Measurements from ENCODE around the gene KCNQ5.
"Not testable (repeated sequence)": the region's sequence is repeated elsewhere in the genome, so short reads cannot be mapped to it uniquely, and the experiment has no call there.

Gene KCNQ5

DNA sequence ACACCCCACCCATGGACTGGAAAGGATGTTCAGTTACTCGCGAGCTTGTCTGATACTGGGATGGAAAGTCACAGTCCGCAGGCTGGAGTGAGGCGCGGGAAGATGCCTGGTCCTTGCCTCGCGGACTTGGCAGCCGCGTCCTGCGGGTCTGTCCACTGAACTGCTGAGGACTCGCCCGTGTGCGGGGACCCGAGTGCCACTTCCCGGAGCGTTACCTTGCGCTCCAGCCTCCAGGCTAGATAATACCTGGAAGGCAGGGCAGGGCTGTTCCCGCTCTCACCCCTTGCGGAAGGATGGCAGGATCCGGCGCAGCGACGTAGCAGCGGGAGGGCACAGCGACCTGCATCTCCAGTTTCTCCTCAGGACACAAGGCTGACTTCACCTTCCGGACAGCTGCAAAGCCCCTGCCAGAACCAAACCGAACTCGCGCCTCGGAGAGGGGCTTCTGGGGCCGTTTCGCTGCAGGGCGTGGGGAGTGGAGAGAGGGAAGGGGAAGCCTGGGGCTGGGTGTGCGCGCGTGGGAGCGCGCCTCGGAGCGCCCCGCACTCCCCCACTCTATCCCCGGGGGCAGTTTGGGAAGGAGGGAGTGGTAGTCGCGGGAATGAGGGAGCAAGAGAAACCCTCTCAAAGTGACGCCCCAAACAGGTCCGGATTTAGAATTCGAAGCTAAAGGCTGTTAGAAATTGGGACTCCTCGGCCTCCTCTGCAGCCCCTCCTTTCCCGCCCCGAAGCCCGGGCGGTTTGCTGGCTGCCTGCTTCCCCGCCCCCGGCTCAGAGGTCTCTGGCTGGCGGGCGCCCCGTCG lies at the start of gene KCNQ5:
TSS of gene KCNQ5 (plus strand) at position 774 of the 803 bp plus-strand sequence.
- DNase-seq (ENCODE audit: insufficient read length, low spot score) (peak; percentile 30), FAIRE-seq (no peak)
- no peak for TF ChIP-seq POLR2A (IDR thresholded peaks at IDR 0.05; ENCODE audit: low read depth, low read length)

DNA sequence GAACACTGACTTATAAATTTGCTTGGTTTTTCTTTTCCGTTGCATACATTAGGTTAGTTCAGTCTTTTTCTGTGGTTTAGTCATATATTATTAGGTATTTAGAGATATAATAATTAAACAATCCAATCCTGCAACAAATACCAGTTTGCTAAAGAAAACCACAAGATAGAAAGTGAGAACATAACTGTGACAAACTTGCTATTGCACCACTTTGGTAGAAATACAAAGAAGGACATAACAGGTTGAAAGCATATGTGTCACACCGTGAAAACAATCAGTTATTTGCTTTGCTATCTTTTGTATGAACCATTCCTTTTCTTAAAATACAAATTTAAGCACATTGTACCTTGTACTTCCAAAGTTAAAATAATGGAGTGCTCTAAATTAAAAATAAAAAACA lies 42.0 kb upstream of the KCNQ5 start:
- peak; percentile 61 for FAIRE-seq
- no peak for TF ChIP-seq POLR2A (IDR thresholded peaks at IDR 0.05; ENCODE audit: low read depth, low read length)
- no peak for DNase-seq (ENCODE audit: insufficient read length, low spot score)

DNA sequence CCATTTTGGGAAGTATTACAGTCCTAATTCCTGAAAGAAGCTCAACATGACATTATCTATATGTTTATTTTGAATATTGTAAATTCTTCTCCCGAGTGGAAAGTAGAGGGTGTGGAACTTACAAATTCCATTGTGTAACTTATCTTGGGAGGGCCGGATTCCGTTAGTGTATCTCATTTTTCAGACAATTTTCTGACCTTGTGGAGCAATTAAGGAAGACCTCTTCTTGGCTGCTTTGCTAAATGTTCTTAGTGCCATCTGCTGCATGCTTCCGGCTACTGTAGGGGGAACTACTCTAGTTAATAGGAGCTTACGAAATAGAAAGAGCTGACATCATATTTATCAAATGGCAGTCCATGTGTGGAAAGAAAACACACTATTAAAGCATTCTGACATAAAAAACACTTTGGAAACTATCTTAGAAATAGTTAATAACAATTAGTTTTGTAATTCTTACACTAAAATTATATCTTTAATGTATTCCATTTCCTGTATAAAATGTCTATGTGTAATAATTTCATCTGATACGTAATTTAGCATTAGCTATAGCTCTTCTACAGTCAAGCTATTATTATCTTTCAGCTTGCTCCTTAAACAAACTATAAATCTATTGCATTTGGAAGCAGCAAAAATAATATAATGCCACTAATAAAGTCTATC lies 41.5 kb upstream of the KCNQ5 start:
- FAIRE-seq = peak; percentile 91
- peak; percentile 11 for DNase-seq (ENCODE audit: insufficient read length, low spot score)
- no peak for TF ChIP-seq POLR2A (IDR thresholded peaks at IDR 0.05; ENCODE audit: low read depth, low read length)

DNA sequence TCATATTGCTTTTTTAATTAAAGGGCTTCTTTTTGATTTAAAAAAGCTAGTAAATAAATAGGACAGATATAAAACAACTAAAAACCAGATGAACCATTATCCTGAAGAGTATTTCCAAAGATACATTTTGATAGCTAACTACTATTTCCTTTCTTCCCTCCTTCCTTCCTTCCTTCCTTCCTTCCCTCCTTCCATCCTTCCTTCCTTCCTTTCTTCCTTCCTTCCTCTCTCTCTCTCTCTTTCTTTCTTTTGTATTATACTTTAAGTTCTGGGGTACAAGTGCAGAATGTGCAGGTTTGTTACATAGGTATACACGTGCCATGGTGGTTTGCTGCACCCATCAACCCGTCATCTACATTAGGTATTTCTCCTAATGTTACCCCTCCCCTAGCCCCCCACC lies 40.9 kb upstream of the KCNQ5 start:
- not testable (repeated sequence) for FAIRE-seq

DNA sequence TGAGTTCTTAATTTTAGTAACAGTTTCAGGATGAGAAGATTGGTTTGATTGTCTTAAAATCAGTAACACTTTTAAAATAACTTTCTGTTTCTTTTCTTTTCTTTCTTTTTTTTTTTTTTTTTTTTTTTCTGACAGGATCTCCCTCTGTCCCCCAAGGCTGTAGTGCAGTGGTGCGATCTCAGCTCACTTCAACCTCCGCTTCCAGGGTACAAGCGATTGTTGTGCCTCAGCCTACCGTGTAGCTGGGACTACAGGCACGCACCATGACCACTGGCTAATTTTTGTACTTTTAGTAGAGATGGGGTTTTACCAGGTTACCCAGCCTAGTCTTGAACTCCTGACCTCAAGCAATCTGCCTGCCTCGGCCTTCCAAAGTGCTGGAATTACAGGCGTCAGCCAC lies 33.7 kb upstream of the KCNQ5 start:
- DNase-seq (ENCODE audit: insufficient read length, low spot score) (no peak), FAIRE-seq (no peak)
- no peak for TF ChIP-seq POLR2A (IDR thresholded peaks at IDR 0.05; ENCODE audit: low read depth, low read length)

More for the DNA sequence above, 40.9 kb upstream of the KCNQ5 start:
- DNase-seq (ENCODE audit: insufficient read length, low spot score) = not testable (repeated sequence)

DNA sequence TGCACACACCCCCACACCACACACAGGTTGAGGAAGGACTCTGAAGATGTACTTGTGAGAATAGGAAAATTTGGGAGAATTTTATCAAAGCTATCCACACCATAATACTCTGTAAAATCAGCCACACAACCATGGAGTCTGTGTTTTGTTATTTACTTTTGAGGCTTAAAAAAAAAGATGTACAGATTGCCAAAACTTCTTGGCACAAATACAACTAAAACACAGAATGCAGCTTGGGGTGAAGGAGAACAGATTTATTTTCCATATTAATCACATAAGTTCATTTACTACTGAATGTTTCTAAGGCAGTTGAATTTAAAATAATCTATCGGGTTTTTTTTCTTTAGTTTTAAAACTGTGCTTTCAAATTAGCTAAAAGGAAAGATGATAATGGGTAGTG lies 32.8 kb upstream of the KCNQ5 start:
- FAIRE-seq (no peak), DNase-seq (ENCODE audit: insufficient read length, low spot score) (no peak)
- no peak for TF ChIP-seq POLR2A (IDR thresholded peaks at IDR 0.05; ENCODE audit: low read depth, low read length)

DNA sequence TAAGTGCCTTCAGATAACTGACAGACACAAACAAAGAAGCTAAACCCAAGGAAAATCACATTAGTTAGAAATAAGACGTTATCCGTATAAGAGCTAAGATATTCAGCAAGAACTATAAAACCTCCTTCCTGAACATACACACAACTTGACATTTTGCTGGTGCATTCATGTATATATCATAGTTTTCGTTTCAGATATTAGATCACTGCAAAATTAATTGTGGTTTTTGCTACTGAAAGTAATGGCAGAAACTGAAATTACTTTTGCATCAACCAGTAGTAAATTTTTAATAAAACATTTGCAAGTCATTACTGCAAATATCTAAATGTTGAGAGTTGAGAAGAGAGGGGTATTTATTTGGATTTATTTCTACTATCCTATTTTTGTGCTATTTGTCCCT lies 26.1 kb upstream of the KCNQ5 start:
- no peak for TF ChIP-seq POLR2A (IDR thresholded peaks at IDR 0.05; ENCODE audit: low read depth, low read length)
- FAIRE-seq (no peak), DNase-seq (ENCODE audit: insufficient read length, low spot score) (no peak)

DNA sequence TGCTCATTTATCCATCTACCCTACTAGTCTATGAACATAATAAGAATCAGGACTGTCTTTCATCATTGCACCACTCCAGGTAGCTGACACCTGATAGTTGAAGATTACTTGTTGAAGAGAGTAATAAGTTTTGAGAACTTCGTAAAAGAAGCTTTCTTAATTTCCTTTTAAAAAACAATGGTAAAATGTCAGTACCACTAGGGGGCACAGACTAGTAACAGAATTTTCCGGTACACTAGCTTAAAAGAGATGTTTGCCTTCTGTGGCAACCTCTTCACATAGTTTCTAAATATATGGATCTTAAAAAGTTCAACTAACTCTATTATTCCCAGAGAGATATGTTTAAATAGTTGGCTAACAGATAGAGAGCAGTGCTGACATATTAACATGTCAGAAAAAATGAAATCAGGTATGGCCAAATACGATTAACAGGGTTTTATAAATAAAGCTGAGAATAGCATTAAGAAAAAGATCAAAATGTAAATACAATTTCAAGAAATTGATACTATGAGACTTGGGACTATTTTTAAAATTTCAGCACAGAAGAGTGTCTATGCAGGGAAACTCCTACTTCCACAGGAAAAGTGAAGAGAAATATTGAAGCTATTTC lies 5.4 kb upstream of the KCNQ5 start:
- FAIRE-seq = peak; percentile 6
- DNase-seq (ENCODE audit: insufficient read length, low spot score) = no peak

DNA sequence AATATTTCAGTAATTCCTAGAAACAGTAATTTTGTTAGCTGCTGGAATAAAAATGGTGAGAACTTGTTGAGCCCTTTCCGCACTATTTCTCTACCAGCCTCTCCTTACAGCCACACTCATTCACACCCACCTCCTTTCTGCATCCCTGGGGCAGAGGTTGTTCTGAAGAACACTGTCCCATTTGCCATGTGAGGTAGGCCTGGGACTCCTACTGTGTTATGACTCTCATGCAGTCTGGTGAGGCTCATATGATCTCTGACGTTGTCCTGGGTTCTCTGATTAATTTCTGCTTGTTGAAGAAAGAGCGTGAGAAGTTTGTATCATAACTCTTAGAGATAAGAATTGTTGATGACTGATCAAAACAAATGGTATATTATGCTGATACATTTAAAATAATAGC lies 4.1 kb upstream of the KCNQ5 start:
- DNase-seq (ENCODE audit: insufficient read length, low spot score) (no peak), FAIRE-seq (no peak)
- no peak for TF ChIP-seq POLR2A (IDR thresholded peaks at IDR 0.05; ENCODE audit: low read depth, low read length)

More for the DNA sequence above, 5.4 kb upstream of the KCNQ5 start:
- no peak for TF ChIP-seq POLR2A (IDR thresholded peaks at IDR 0.05; ENCODE audit: low read depth, low read length)

DNA sequence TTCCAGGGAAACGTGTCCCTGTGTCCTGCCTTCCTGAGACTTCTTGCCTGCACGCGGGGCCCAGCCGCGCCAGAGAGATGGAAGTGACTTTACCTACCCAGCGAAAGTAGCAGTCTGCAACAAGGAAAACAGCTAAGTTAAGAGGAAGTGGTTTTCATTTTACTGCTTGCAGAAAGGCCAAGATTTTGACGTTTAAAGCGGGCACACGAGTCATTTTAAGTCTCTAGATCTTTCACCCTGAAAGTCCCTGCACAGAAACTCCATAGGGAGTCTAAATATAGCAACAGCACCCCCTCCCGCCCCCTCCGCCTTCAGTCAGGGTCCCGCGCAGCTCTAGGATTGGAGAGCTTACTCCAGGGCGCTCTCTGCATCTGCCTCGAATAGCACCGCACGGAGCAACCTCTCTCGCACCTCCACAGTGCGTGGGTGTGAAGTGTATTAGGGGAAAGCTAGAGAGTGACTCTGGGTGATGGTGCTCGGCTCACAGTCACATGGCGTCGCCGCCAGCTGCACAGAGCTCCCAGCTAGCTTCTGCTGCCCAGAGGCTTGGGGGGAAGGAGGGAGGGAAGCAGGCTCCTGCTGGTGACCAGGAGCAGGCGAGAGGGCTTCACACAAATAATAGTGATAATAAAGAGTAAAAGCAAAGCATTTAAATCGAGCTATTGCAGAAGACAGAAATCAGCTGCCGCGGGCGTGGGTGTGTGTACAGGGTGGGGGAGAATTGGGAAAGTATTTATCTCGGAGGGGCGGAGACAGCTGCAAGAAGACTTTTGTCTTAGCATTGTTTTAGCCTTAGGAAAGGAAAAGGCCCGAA lies 1.8 kb upstream of the KCNQ5 start:
- peak; percentile 55 for DNase-seq (ENCODE audit: insufficient read length, low spot score)
- FAIRE-seq = no peak
- TF ChIP-seq POLR2A (IDR thresholded peaks at IDR 0.05; ENCODE audit: low read depth, low read length) = 0 out of 2 replicates have a peak, but pooled peaks have one; percentile 22

DNA sequence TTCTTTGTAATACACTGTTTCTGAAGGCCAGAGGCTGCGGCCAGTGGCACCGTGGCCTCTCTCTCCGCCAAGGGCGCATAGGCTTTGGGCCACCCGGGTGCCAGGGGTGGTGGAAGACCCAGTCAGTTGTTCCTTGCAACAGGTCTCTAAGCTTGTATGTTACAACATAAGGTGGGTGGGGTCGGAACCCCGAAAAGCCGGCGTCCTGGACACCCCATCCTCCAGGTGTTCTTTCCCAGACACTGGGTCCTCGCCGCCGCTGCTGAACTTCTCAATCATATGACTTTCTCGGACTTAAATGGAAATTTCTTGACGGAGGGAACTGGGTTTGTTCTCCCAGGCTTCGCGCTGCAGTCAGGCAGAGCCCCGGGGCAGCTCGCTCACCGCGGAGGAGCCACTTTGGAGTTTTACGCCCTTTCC lies 983 bp upstream of the KCNQ5 start:
- TF ChIP-seq POLR2A (IDR thresholded peaks at IDR 0.05; ENCODE audit: low read depth, low read length) = no peak
- DNase-seq (ENCODE audit: insufficient read length, low spot score) (no peak), FAIRE-seq (no peak)

DNA sequence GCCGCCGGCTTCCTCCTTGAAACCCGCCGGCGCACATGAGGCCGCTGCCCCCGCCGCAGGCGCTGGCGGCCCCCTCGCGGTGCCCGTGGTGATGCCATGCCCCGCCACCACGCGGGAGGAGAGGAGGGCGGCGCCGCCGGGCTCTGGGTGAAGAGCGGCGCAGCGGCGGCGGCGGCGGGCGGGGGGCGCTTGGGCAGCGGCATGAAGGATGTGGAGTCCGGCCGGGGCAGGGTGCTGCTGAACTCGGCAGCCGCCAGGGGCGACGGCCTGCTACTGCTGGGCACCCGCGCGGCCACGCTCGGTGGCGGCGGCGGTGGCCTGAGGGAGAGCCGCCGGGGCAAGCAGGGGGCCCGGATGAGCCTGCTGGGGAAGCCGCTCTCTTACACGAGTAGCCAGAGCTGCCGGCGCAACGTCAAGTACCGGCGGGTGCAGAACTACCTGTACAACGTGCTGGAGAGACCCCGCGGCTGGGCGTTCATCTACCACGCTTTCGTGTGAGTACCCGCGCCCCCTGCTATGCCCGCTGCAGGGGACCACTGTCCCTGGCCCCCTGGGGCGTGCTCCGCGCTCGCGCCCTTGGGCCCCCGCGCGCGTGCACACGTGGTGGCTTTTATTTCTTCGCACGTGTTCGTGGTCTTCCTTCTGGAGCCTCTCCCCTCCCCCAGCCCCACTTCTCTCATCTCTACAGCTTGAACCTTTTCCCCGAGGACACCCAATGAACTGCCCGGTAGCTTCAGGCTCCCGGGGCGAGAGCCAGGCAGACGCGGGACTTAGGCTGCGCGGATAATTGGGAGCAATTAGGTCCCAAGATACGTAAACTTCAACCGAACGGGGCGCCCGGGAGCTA lies 453 bp downstream of the KCNQ5 start:
- FAIRE-seq = no peak
- peak; percentile 36 for DNase-seq (ENCODE audit: insufficient read length, low spot score)
- TF ChIP-seq POLR2A (IDR thresholded peaks at IDR 0.05; ENCODE audit: low read depth, low read length) = 0 out of 2 replicates have a peak, but pooled peaks have one; percentile 7

DNA sequence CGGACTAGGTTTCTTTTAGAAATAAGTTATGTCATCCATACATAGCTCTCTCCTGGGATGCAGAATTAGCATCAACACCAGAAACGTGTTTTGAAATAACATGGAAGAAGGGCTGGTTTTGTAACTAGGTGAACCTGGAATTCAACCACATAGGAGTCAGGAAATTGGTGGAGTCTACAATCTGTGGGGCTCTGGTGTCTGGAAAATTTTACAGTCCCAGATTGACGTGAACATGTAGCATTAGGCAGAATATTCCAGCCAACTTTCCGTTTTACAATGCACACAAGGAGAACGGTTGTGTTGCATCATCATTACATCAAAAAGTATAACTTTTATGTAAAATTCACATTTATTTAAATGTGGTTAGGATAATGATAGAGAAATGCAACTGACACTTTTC lies 1.9 kb downstream of the KCNQ5 start:
- no peak for FAIRE-seq
- no peak for DNase-seq (ENCODE audit: insufficient read length, low spot score)
- TF ChIP-seq POLR2A (IDR thresholded peaks at IDR 0.05; ENCODE audit: low read depth, low read length) = no peak

All from H54 (cell line).